ENCODE results near the gene EVI2A.

- TF ChIP-seq, protein P1, sequence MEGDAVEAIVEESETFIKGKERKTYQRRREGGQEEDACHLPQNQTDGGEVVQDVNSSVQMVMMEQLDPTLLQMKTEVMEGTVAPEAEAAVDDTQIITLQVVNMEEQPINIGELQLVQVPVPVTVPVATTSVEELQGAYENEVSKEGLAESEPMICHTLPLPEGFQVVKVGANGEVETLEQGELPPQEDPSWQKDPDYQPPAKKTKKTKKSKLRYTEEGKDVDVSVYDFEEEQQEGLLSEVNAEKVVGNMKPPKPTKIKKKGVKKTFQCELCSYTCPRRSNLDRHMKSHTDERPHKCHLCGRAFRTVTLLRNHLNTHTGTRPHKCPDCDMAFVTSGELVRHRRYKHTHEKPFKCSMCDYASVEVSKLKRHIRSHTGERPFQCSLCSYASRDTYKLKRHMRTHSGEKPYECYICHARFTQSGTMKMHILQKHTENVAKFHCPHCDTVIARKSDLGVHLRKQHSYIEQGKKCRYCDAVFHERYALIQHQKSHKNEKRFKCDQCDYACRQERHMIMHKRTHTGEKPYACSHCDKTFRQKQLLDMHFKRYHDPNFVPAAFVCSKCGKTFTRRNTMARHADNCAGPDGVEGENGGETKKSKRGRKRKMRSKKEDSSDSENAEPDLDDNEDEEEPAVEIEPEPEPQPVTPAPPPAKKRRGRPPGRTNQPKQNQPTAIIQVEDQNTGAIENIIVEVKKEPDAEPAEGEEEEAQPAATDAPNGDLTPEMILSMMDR (IDR thresholded peaks at IDR 0.05), result no peak
- TF ChIP-seq POLR2A (IDR thresholded peaks at IDR 0.05), result no peak
Measured at GRCh38 chr17:31269036-31269577, 52.3 kb downstream of the EVI2A start.

Data from adrenal gland (tissue), 5 donors.